ENCODE measurements around the gene DYNC1LI2.
"Not testable (repeated sequence)": the region's sequence is repeated elsewhere in the genome, so short reads cannot be mapped to it uniquely, and the experiment has no call there.

The DYNC1LI2 gene

GRCh38 chr16:66751303-66751991, at the start of gene DYNC1LI2:
DYNC1LI2 (minus strand) TSS chr16:66751609; CDS start chr16:66751591, 18 bp downstream.
- H3K4me3 ChIP-seq (replicated peaks in 1 of 2; ENCODE audit: low read depth in 2 of 2, low read length in 2 of 2), result peak within 1 kb of the TSS; percentile 70 to 88
- peak; percentile 37 for TF ChIP-seq CTCF (IDR thresholded peaks at IDR 0.05; ENCODE audit: low read depth, low read length)
- peak; percentile 72 to 79 for DNase-seq (ENCODE audit: low read depth in 2 of 2)

DNA sequence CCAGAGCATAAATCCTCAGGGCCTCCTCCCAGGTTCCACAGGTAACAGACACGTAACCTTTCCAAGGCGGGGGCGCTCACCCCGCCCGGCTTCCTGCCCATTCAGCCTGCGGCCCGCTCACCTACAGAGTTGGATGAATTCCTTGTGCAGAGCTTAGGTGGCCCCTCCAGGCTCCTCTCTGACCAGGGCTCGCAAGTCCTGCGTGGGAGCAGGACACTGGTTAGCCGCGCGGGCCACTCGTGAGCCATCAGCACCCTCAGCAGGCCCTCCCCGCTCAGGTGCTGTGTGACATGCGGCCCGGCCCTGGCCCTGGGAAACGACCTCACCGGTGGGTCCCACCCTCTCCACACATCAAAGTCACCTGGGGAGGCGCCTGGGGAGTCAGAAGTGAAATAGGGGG, 49.4 kb upstream of the DYNC1LI2 start:
- no peak for DNase-seq (ENCODE audit: low read depth in 2 of 2)
- H3K4me3 ChIP-seq (replicated peaks in 1 of 2; ENCODE audit: low read depth in 2 of 2, low read length in 2 of 2), result no peak overlapping the region
- TF ChIP-seq CTCF (IDR thresholded peaks at IDR 0.05; ENCODE audit: low read depth, low read length), result no peak

DNA sequence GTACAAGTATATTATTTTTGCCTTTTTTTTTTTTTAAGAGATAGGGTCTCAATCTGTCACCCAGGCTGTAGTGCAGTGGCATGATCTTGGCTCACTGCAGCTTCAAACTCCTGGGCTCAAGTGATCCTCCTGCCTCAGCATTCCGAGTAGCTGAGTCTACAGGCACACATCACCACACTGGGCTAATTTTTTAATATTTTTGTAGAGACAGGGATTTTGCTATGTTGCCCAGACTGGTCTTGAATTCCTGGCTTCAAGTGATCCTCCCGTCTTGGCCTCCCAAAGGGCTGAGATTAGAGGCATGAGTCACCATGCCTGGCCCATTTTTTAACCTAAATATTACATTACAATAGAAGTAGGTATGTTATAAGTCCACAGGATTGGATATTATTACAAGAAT, 46.8 kb upstream of the DYNC1LI2 start:
- no peak for TF ChIP-seq CTCF (IDR thresholded peaks at IDR 0.05; ENCODE audit: low read depth, low read length)
- no peak overlapping the region for H3K4me3 ChIP-seq (replicated peaks in 1 of 2; ENCODE audit: low read depth in 2 of 2, low read length in 2 of 2)
- DNase-seq (ENCODE audit: low read depth in 2 of 2), result peak; percentile 31 to 41

DNA sequence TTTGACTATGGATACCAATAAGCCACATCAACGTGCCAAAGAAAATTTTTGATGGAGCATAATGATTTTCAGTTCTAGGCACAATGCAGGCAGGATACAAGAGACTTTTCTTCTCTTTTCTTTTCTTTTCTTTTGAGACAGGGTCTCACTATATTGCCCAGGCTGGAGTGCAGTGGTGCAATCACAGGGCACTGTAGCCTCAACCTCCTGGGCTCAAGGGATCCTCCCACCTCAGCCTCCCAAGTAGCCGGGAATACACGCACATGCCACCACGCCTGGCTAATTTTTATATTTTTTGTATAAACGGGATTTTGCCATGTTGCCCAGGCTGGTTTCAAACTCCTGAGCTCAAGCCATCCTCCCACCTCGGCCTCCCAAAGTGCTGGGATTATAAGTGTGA, 42.6 kb upstream of the DYNC1LI2 start:
- not testable (repeated sequence) for H3K4me3 ChIP-seq (replicated peaks in 1 of 2; ENCODE audit: low read depth in 2 of 2, low read length in 2 of 2); DNase-seq (ENCODE audit: low read depth in 2 of 2)

- TF ChIP-seq CTCF (IDR thresholded peaks at IDR 0.05; ENCODE audit: low read depth, low read length), result no peak
Measured at GRCh38 chr16:66790130-66790733, 38.8 kb upstream of the DYNC1LI2 start.

GRCh38 chr16:66787427-66787826, 36.0 kb upstream of the DYNC1LI2 start:
- no peak for TF ChIP-seq CTCF (IDR thresholded peaks at IDR 0.05; ENCODE audit: low read depth, low read length)
- DNase-seq (ENCODE audit: low read depth in 2 of 2), result no peak
- H3K4me3 ChIP-seq (replicated peaks in 1 of 2; ENCODE audit: low read depth in 2 of 2, low read length in 2 of 2), result no peak overlapping the region

More at GRCh38 chr16:66790130-66790733, 38.8 kb upstream of the DYNC1LI2 start:
- DNase-seq (ENCODE audit: low read depth in 2 of 2), result no peak
- no peak overlapping the region for H3K4me3 ChIP-seq (replicated peaks in 1 of 2; ENCODE audit: low read depth in 2 of 2, low read length in 2 of 2)

DNA sequence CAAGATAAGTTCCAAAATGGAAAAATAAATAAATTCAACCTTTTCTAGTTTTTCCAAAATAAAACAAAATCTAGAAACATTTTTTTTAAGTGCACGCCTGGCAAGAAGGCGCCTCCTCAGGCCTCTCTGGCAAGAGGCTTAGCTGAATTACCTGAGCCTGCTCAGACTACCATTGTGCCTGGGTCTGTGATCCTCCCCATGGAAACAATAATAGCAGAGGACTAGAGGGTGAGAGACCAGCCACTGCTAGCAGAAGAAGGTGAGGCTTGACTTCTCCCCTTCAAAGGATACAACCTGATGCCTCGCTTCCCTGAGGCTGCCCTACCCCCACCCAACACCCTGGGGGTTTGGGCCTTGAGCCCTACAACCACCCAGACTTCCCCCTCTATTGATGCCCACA, 35.1 kb upstream of the DYNC1LI2 start:
- no peak for DNase-seq (ENCODE audit: low read depth in 2 of 2)
- no peak for TF ChIP-seq CTCF (IDR thresholded peaks at IDR 0.05; ENCODE audit: low read depth, low read length)
- no peak overlapping the region for H3K4me3 ChIP-seq (replicated peaks in 1 of 2; ENCODE audit: low read depth in 2 of 2, low read length in 2 of 2)

All from cardiac fibroblast (primary cell).